Measurements from ENCODE around the gene ZGPAT.

GRCh38 chr20:63679799-63680305 is 28.0 kb upstream of the ZGPAT start:
- TF ChIP-seq POLR2AphosphoS5 (IDR thresholded peaks at IDR 0.05) (no peak), CTCF (IDR thresholded peaks at IDR 0.05) (no peak), POLR2A (IDR thresholded peaks at IDR 0.05) (no peak), EP300 (IDR thresholded peaks at IDR 0.05; ENCODE audit: low read depth) (no peak)

Data from transverse colon (tissue), 4 donors.